ENCODE data around the gene KMT2E.

The KMT2E gene

DNA sequence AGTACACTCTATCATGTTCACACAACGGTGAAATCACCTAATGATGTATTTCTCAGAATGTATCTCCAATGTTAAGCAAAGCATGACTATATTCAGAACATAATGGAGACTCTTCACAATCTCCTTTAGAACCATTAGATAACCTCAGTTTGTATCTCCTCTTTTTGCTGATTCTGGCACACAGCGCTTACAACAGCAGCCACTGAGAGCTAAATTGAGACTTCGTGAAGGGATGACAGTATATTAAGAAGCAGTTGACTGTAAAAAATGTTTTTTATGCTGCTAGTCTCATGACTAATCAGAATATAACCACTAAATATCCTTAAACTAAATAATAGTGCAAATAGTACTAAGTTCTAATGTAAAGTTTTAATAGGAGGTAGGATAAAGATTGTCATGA, 46.9 kb downstream of the KMT2E start:
- no peak for DNase-seq (ENCODE audit: extremely low read depth in 1 of 2, low read depth in 1 of 2)

DNA sequence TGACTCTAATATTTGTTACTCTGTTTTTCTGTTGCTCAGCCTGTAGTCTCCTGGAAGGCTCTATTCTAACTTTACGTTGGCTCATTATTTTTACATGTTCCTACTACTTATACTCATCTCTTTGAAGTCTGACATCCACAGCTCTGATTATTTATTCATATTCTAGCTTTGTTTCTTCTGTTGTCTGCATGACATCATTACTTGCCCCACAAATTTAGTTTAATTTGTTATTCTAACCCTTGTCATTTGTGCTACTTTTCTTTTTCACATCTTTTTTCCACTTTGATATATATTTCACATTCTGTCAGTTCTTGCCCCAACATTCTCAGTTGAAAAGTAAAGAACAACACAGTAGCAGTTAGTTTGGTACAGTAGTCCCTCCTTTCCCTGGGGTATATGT, 51.1 kb downstream of the KMT2E start:
- no peak for DNase-seq (ENCODE audit: extremely low read depth in 1 of 2, low read depth in 1 of 2)

DNA sequence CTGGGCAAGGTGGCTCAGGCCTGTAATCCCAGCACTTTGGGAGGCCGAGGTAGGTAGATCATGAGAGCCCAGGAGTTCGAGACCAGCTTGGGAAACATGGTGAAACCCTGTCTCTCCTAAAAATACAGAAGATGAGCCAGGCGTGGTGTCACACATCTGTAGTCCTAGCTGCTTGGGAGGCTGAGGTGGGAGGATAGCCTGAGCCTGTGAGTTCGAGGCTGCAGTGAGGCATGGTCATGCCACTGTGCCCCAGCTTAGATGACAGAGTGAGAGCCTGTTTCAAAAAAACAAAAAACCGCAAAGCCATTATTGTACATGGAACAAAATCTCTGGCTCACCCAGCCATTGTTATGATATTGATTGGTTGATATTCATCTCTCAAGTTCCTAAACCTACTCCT, 53.7 kb downstream of the KMT2E start:
- DNase-seq (ENCODE audit: extremely low read depth in 1 of 2, low read depth in 1 of 2) = no peak

DNA sequence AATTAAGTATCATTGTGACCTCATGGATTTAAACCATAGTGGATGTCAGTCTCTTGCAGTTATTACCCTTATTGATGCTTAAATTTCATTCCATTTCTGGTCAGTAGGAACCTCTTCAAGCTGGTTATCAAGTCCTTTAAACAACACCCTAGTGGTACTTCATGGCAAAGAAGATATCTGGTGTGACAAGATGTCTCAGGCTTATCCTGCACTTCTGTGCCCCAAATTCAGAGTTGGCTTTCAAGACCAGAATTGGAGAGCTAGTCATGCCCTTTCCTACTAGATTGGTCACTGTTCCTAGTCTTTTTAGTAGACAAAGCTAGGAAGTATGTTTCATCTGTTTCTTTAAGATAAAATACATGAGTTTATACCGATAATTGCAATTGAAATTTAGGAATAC, 54.9 kb downstream of the KMT2E start:
- DNase-seq (ENCODE audit: extremely low read depth in 1 of 2, low read depth in 1 of 2) = no peak

DNA sequence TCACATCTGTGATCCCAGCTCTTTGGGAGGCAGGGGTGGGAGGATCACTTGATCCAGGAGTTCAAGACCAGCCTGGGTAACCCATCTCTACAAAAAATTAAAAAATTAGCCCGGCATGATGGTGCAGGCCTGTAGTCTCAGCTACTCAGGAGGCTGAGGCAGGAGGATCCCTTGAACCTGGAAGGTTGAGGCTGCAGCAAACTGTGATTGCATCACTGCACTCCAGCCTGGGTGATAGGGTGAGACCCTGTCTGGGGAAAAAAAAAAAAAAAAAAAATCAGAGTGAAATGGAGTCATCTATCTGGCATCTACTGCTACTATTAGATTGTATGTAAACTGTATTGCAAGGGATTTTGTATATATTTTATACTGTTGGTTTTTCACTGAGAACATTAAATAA, 59.1 kb downstream of the KMT2E start:
- DNase-seq (ENCODE audit: extremely low read depth in 1 of 2, low read depth in 1 of 2) = no peak

DNA sequence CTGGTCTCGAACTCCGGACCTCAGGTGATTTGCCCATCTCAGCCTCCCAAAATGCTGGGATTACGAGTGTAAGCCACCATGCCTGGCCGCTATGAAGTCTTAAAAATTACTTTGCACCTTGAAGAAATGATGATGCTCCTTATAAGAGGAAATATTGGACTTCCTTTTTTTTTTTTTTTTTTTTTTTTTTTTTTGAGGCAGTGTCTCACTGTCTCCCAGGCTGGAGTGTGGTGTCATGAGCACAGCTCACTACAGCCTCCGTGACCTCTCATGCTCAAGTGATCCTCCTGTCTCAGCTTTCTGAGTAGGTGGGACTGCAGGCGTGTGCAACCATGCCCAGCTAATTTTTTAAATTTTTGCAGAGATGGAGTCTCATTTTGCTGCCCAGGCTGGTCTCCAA, 65.3 kb downstream of the KMT2E start:
- DNase-seq (ENCODE audit: extremely low read depth in 1 of 2, low read depth in 1 of 2) = no peak

DNA sequence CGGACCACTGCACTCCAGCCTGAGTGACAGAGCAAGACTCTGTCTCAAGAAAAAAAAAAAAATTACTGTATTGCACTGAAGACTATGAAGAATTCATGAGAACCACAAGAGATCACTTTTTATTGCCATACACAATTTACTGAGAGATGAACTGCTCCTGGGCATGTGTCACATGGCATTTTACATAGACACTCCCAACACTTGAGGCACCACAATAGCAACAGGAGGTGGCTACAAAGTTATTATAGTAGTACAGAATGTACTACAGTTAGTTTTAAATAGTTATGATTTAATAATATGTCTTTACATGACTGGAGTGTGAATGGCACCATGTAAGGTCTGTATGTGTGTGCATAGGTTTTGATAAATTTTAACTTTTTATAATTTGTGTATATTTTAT, 70.6 kb downstream of the KMT2E start:
- no peak for DNase-seq (ENCODE audit: extremely low read depth in 1 of 2, low read depth in 1 of 2)

DNA sequence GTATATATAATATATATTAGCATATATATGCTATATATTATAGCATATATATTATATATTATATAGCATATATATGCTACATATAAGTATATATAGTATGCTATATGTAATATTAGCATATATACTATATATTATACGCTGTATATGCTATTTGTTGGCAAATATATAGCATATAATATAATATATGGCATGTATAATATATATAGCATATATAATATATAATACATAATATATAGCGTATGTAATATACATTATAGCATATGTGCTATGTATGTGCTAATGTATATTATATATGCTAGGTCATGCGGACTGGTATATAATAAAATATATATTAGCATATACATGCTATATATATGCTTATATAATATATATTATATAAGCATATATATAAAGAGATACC, 72.8 kb downstream of the KMT2E start:
- DNase-seq (ENCODE audit: extremely low read depth in 1 of 2, low read depth in 1 of 2) = no peak

DNA sequence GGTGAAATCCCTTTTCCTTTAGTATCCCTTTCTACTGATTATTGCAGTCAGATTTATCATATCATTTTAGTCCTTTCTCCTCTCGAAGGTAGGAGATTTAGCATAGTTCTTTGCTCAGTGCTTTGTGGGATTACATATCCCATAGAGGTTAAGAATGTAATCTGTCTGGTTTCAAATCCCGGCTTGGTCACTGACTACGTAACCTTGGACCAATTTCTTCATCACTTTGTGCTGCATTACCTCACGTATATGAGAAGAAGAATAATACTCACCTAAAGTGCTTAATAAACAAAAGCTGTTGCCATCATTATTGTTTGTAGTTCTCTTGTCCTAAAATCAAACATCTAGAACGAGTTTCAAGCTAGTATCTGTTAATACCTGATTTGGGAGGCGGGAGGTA, 74.0 kb downstream of the KMT2E start:
- no peak for DNase-seq (ENCODE audit: extremely low read depth in 1 of 2, low read depth in 1 of 2)

DNA sequence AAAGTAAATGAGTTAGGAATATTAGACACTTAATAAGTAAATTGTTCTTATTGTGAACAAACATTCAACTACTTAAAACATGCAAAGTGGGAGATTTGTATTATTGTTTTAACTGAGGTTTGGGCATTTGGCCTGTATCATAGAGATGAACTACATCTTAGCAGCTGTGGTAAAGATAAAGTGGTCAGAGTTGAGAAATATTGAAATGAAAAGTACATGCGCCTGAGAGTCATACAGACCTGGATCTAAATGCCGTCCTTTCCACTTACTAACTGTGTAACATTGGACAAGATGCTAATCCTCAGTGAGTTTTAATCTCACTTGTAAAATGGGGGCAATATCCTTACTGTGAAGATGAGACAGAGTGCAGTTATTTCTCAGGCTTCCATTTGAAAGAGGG, 74.5 kb downstream of the KMT2E start:
- no peak for DNase-seq (ENCODE audit: extremely low read depth in 1 of 2, low read depth in 1 of 2)

DNA sequence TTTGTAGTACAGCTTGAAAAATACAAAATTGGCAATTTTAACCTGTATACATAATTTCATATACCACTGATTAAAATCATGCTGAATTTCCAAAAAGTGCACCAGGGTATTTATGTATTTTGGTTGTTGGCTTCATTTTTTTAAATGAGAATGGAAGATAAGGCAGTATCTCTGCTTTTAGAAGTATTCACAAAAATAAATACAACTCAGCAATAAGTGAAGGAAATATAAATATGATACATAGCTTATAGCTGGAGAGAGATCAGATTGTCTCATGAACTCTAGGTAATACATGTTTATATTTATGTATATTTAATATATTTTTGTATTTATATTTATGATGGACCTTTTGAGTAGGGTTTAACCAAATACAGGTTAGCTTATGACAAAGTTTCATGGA, 81.0 kb downstream of the KMT2E start:
- no peak for DNase-seq (ENCODE audit: extremely low read depth in 1 of 2, low read depth in 1 of 2)

DNA sequence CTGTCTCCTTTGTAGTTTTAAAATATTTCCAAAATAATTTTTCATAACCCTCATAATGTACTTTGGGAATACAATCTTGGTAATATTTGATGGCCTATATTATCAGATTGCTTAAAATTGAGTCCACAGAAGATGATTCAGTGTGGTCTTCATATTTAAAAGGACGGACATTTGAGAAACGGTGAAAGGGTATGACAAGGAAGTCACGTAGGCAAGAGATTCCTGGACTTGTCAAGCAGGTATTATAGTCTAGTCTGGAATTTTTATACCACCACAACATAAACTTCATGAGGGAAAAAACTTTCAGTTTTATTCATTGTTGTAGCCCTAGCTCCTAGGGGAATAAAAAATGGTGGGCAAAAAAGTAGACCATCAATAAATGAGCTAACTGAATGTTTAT, 82.3 kb downstream of the KMT2E start:
- no peak for DNase-seq (ENCODE audit: extremely low read depth in 1 of 2, low read depth in 1 of 2)

DNA sequence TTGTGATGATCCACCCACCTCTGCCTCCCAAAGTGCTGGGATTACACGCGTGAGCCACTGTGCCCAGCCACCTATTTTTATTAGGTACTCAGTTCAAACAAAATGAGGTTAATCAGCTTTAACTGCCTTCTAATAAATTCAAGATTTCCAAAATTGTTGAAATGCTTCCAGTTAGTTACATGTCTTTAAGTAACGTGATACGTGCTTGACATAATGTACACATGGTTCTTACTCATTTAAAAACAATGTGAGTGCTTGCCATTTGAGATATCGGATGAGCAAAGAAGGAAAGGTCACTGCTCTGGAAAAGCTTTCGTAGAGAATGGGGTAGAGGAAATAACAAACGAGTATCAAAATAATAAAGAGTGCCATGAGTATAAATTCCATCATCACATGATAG, 83.6 kb downstream of the KMT2E start:
- no peak for DNase-seq (ENCODE audit: extremely low read depth in 1 of 2, low read depth in 1 of 2)

DNA sequence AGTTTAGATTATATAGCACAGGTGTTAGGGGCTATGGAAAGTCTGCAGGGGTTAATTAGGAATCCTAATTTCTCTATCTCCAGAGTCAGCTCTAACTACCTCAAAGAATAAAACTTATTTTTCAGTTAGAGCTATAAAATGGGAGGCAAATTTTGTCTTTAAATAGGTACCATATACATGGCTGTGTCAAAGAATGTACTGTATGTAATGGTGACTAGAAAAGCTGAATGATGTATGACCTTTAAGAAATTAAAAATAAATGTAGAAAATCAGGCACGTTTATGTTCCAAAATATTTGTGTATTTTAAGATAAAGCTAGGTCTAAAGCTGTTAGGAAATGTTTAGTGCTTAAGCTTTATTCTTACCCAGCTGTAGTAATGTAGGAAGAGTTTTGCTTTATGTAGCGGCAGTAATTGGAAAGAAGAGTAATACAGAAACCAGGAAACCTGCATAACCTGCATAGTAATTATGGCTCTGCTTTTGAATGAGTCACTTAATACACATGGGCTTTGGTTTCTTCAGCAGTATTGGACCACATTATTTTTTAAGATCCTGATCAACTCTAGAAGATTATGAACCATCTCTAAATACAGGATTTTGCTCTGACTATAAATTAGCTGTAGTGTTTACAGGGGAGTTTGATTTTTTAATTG, 85.0 kb downstream of the KMT2E start:
- no peak for DNase-seq (ENCODE audit: extremely low read depth in 1 of 2, low read depth in 1 of 2)

DNA sequence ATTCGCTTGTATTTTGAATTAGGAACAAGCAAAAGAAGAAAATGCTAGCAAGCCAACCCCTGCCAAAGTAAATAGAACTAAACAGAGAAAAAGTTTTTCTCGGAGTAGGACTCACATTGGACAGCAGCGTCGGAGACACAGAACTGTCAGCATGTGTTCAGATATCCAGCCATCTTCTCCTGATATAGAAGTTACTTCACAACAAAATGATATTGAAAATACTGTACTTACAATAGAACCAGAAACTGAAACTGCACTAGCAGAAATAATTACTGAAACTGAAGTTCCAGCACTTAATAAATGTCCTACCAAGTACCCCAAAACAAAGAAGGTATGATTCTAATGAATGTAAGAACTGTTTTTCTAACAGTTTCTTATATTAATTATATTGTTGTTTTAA, 87.9 kb downstream of the KMT2E start:
- no peak for DNase-seq (ENCODE audit: extremely low read depth in 1 of 2, low read depth in 1 of 2)

DNA sequence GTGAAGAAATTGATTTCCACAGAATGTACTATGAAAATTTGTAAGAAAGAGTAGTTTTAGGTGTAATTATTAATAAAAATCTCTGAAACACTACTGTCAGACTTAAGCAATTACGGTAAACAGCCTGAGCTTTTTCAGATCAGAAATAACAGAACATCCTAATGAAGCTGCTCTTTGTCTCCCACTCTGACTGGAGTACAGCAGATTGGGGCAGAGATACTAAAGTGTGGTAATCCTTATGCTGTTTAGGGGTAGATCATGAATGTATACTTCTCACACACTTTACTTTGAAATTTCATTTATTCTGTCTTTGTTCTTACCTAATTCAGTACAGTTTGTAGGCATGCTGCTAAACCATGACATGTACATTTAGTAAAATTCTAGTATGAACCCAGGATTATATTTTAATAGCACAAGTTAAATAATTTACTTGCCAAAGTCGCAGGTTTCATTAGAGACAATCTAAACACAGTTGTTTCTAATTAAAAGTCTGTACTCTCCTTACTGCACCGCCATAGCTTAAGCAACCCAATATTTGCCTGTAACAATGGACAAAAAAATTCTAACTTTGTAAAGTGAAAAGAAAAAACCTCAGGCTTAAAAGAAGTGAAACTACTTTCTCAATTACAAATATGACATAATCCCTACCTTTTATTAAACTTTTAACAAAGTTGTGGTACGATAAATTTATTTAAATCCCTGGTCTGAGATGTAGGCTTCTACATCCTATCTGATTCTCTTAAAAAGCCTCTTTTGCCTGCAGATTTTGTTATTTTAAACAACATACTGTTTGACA, 88.8 kb downstream of the KMT2E start:
- DNase-seq (ENCODE audit: extremely low read depth in 1 of 2, low read depth in 1 of 2) = no peak

DNA sequence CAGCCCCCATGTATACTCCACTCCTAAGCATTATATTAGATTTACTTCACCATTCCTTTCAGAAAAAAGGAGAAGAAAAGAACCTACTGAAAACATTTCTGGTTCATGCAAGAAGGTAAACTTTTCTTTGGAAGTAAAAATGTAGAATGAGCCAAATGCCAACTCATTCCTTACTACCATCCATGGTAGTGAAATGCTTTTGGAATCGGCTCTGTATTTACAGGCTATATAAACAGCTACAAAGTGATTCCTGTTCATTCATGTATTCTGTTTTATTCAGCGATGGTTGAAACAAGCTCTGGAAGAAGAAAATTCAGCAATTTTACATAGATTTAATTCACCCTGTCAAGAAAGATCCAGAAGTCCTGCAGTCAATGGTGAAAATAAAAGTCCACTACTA, 91.6 kb downstream of the KMT2E start:
- no peak for DNase-seq (ENCODE audit: extremely low read depth in 1 of 2, low read depth in 1 of 2)

DNA sequence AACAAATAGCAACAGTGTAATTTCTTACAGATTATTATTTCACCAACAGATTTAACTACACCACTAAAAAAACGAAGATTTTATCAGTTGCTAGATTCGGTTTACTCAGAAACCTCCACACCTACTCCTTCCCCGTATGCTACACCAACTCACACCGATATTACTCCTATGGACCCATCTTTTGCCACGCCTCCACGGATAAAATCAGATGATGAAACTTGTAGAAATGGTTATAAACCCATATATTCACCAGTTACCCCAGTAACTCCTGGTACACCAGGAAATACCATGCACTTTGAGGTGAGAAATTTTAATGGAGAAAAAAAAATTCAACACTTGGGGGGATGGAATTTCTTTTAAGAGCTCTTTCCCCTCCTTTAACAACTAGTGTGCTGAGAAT, 92.5 kb downstream of the KMT2E start:
- DNase-seq (ENCODE audit: extremely low read depth in 1 of 2, low read depth in 1 of 2) = no peak

DNA sequence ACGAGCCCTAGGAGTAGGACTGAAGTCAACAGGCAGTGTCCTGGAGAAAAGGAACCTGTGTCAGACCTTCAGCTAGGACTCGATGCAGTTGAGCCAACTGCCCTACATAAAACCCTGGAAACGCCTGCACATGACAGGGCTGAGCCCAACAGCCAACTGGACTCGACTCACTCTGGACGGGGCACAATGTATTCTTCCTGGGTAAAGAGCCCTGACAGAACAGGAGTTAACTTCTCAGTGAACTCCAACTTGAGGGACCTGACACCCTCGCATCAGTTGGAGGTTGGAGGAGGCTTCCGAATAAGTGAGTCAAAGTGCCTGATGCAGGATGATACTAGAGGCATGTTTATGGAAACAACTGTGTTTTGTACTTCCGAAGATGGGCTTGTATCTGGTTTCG, 93.5 kb downstream of the KMT2E start:
- DNase-seq (ENCODE audit: extremely low read depth in 1 of 2, low read depth in 1 of 2) = no peak

DNA sequence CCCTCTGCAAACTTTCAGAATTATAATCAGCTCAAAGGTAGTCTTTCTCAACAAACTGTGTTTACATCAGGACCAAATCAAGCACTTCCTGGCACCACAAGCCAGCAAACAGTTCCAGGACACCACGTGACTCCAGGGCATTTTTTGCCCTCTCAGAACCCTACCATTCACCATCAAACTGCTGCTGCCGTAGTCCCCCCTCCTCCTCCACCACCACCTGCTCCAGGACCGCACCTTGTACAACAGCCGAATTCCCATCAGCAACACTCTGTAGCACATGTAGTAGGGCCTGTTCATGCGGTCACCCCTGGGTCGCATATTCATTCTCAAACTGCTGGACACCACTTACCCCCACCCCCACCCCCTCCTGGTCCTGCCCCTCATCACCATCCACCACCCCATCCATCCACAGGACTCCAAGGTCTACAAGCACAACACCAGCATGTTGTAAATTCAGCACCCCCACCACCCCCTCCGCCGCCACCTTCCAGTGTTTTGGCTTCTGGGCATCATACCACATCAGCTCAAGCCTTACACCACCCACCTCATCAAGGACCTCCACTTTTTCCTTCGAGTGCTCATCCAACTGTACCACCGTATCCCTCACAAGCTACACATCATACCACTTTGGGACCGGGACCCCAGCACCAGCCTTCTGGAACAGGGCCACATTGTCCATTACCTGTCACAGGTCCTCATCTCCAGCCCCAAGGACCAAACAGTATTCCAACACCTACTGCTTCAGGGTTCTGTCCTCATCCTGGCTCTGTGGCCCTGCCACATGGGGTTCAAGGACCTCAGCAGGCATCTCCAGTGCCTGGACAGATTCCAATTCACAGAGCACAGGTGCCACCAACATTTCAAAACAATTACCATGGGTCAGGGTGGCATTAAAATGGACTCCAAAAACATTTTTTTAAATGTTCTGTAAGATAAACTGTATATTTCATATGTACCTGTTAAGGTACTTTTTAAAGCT, 98.7 kb downstream of the KMT2E start:
- no peak for DNase-seq (ENCODE audit: extremely low read depth in 1 of 2, low read depth in 1 of 2)
